ENCODE results near the gene EEA1. TPM values are rescaled to one million over a fixed set of nuclear protein-coding genes. Genes with fewer than 3 reads are reported as not detected.
"Not testable (repeated sequence)": the region's sequence is repeated elsewhere in the genome, so short reads cannot be mapped to it uniquely, and the experiment has no call there.

EEA1 gene
- 10 to 100 TPM; 12.1 to 23.8 TPM for total RNA-seq

DNA sequence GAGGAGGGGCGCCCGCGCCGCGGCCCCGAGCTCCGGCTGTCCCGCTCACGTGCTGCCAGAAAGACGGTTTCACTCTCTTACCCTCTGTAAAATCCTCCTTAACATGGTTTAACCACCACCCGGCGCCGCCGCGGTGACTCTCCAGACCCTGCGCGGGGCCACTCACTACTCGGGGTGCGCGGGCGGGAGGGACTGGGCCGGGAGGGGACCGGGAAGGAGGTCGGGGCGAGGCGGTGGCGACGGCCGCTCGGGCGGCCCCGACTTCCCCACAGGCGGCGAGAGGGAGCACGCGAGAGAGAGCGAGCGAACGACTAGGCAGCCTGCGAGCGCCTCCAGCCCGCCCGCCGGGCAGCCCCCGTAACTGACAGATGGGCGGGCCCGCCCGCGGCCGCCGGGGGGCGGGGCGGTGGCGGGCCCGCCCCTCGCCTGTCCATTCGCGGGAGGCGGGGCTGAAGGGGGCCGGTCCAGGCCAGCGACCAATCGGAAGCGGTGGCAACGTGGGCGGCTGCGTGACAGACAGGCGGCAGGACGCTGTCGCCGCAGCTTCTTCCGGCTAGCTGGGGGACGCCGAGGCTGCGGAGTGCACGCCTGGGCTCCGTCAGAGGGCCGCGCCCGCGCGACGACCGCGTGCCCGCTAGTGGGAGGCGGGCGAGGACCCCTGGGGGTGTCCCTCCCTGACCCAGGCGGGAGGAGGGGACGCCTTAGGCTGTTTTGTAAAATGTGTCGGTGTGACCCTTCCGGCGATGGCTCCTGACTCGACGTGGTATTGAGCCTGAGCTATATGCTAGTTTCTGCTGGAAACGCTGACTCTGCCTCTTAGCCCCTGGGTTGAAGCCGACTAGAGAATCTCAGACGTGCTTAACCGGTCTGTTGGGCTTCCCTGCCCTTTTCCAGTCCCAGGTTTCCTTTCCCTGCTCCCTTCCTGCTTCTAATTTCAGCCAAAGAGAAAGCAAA, at the start of gene EEA1:
EEA1 (minus strand) TSS at position 334 of the 954 bp plus-strand sequence; CDS start at position 105, 229 bp downstream.
- Mint-ChIP-seq H3K27ac (peak within 1 kb of the TSS; percentile 73 to 89), H3K36me3 (no peaks in the 10 kb centered on the region), H3K4me1 (ENCODE audit: low read depth in 2 of 2) (peaks cover 20 to 27% of the 10 kb centered on the region in 2 donors), H3K4me3 (peak within 1 kb of the TSS; percentile 91), H3K9me3 (no peaks in the 10 kb centered on the region), H3K27me3 (no peaks in the 10 kb centered on the region)
- ATAC-seq (peak; percentile 94 to 95), DNase-seq (ENCODE audit: low spot score) (peak; percentile 98)

DNA sequence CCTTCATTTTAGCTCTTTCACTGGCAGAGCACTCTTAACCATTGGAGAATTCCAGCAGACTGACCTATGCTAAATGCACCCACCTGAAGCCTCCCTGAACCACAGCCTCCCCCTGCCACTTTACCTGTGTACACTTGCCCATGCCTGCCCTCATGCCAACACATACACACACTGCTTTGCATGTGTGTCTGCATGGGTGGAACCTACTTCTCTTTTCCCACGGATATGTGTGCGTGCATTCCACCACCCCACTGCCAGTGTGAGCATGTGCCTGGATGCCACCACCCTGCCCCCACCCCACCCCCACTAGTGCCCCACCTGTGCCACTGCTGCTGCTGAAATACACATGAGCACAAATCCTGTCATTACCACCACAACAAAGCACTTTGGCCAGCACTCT, 49.5 kb upstream of the EEA1 start:
- peaks cover 10% of the 10 kb centered on the region for H3K36me3 Mint-ChIP-seq
- ATAC-seq = no peak
- no peaks in the 10 kb centered on the region for H3K4me1 Mint-ChIP-seq (ENCODE audit: low read depth in 2 of 2)
- no peak overlapping the region for H3K4me3 Mint-ChIP-seq
- peaks cover 11 to 29% of the 10 kb centered on the region in 2 donors for H3K27me3 Mint-ChIP-seq
- DNase-seq (ENCODE audit: low spot score) = no peak
- H3K27ac Mint-ChIP-seq = no peak overlapping the region
- H3K9me3 Mint-ChIP-seq = peaks cover 3% of the 10 kb centered on the region

DNA sequence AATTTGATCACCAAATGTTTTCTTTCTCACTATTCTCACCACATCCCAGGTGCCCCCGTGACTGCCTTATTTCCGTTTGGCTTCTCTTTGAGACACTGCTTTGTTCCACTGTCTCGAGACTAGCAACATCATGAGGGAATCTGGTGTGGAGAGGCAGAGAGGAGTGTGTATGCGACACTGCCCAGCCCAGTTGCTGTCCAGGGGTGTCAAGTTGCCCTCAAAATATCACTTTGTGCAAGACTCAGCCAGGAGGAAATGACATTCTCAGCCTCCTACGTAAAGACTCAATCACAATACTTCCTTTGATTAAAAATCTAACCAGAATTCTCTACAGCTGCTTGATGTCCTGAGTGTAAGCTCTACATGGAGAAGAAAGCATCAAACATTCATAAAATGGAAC, 48.2 kb upstream of the EEA1 start:
- Mint-ChIP-seq H3K4me1 (ENCODE audit: low read depth in 2 of 2) (no peaks in the 10 kb centered on the region), H3K27ac (no peak overlapping the region), H3K9me3 (peaks cover 3% of the 10 kb centered on the region), H3K4me3 (no peak overlapping the region), H3K36me3 (peaks cover 10% of the 10 kb centered on the region), H3K27me3 (peaks cover 8 to 28% of the 10 kb centered on the region in 2 donors)
- no peak for ATAC-seq
- no peak for DNase-seq (ENCODE audit: low spot score)

DNA sequence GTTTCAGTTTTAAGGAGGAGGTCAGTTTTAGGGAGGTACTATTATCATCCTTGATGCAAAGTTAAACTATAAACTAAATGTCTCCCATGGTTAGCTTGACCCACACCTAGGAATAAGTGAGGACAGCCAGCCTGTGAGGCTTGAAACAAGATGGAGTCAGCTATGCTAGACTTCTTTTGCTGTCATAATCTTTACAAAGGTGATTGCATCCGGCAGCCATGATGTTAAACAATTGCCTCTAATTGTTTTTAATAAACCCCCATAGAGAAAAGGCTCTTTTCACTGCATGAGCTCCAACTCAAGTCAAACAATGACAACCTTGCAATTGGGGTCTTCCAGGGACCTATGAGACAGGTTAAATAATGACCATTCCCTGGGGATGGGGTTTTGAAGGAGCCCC, 45.7 kb upstream of the EEA1 start:
- H3K27ac Mint-ChIP-seq = no peak overlapping the region
- no peak overlapping the region for H3K4me3 Mint-ChIP-seq

DNA sequence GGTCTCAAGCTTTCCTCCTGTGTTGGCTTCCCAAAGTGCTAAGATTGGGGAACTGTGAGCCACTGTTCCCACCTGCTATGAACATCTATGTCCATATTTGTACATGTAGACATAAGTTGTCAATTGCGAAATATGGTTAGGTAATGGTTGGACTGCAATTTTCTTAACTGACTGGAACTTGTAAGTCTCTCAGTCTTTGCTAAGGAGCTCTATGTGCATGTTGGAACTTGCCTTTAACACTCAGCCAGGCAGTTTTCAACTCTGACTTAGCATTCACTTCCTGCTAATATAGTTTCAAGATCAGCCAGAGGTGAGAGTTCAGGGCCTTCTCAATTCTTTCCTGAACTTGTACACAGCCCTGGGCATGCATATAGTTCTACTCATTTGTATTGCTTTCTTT, 44.5 kb upstream of the EEA1 start:
- Mint-ChIP-seq H3K27ac (no peak overlapping the region), H3K36me3 (no peaks in the 10 kb centered on the region), H3K4me1 (ENCODE audit: low read depth in 2 of 2) (no peaks in the 10 kb centered on the region), H3K27me3 (peaks cover 2 to 15% of the 10 kb centered on the region in 2 donors), H3K9me3 (no peaks in the 10 kb centered on the region), H3K4me3 (no peak overlapping the region)
- DNase-seq (ENCODE audit: low spot score) (no peak), ATAC-seq (peak; percentile 65 to 67)

More for the DNA sequence above, 45.7 kb upstream of the EEA1 start:
- ATAC-seq = no peak
- Mint-ChIP-seq H3K9me3 (no peaks in the 10 kb centered on the region), H3K36me3 (no peaks in the 10 kb centered on the region), H3K27me3 (peaks cover 2 to 15% of the 10 kb centered on the region in 2 donors), H3K4me1 (ENCODE audit: low read depth in 2 of 2) (no peaks in the 10 kb centered on the region)
- DNase-seq (ENCODE audit: low spot score) = no peak

DNA sequence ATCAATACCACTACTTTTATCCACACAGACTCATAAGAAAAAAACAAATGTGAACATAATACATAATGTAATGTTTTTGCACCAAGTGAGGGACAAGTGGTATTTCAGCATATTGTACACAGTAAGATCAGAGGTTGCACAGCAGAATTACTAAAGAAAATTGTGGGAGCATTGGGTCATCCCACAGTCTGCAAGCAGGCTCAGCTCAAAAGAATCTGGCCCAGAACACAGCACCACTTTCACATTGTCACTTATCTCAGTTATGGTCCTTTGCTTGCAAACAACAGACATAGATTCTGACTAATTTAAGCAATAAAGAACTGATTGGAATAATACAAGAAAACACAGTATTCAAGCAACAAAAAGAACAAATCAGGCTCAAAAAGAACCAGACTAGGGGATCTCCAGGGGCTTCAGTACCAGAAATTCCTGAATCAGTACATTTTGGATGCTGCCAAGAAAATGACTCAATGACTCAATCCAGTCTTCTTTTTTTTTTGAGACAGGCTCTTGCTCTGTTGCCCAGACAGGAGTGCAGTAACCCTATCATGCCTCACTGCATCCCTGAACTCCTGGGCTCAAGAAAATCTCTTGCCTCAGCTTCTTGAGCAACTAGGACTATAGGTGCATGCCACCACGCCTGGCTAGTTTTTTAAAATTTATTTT, 42.9 kb upstream of the EEA1 start:
- Mint-ChIP-seq H3K27ac (no peak overlapping the region), H3K27me3 (peaks cover 4 to 9% of the 10 kb centered on the region in 2 donors), H3K4me1 (ENCODE audit: low read depth in 2 of 2) (no peaks in the 10 kb centered on the region), H3K36me3 (no peaks in the 10 kb centered on the region), H3K9me3 (no peaks in the 10 kb centered on the region), H3K4me3 (no peak overlapping the region)
- DNase-seq (ENCODE audit: low spot score) (no peak), ATAC-seq (no peak)

DNA sequence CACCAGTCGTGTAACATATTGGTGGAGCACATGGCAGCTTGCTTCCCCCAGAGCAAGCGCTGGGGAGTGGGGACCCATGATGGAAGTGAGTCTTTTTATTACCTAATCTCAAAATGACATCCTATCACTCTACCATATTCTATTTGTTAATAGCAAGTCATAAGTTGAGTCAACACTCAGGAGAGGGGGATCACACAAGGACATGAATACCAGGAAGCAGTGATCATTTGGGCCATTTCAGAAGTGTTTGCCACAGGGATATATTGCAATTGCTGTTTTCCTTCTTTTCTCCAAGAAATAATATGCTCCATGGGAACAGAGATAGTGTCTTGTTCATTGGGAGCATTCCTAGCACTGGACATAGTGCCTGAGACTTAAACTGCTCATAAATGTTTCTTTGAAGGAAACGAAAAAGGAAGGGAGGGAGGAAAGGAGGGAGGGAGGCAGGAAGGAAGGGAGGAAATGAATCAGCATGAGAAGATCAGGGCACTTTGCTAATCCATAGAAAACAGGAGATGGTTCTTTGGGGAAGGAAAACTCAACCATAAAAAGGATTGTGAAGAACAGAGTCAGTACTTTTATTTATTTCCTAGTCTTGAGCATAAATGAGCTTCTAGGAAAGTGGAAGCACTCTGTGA, 39.2 kb upstream of the EEA1 start:
- no peaks in the 10 kb centered on the region for H3K36me3 Mint-ChIP-seq
- H3K4me3 Mint-ChIP-seq = no peak overlapping the region
- DNase-seq (ENCODE audit: low spot score) (no peak), ATAC-seq (no peak)
- no peaks in the 10 kb centered on the region for H3K9me3 Mint-ChIP-seq
- H3K4me1 Mint-ChIP-seq (ENCODE audit: low read depth in 2 of 2) = no peaks in the 10 kb centered on the region
- no peak overlapping the region for H3K27ac Mint-ChIP-seq
- H3K27me3 Mint-ChIP-seq = peaks cover 0 to 6% of the 10 kb centered on the region in 2 donors

DNA sequence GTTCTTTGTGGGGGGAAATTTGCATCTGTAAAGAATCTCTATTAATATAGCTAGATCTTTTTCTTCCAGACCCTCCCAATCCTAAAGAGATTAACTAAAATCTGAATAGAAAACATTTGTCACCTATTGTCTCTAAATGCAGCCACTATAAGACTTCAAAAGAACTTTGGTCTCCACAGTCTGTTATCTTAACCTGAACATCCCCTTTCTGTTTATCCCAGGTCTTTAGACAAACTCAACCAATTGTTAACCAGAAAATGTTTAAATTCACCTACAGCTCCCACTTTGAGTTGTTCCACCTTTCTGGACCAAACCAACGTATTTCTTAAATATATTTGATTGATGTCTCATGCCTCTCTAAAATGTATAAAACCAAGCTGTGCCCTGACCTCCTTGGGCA, 35.3 kb upstream of the EEA1 start:
- H3K4me1 Mint-ChIP-seq (ENCODE audit: low read depth in 2 of 2); H3K27ac Mint-ChIP-seq; H3K27me3 Mint-ChIP-seq; DNase-seq (ENCODE audit: low spot score); H3K36me3 Mint-ChIP-seq; H3K4me3 Mint-ChIP-seq; ATAC-seq; H3K9me3 Mint-ChIP-seq: not testable (repeated sequence)

DNA sequence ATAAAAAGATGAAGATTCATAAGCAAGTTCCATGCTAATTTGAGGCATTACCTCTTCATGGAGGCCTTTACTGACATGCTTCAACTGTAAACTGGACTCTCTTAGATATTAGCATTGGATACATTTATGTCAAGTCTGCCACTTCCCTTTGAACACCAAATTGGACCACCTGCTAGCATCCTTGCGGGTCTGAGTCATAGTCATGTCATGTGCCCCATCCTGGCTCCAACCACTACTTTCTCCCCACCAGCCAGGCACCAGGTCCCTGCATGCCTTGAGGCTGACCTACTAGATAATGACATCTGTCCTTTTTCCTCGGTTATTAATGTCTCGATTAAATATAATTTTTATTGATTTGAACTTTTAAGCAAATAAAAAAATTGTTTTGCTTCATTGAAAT, 32.9 kb upstream of the EEA1 start:
- DNase-seq (ENCODE audit: low spot score) (no peak), ATAC-seq (no peak)
- no peak overlapping the region for H3K4me3 Mint-ChIP-seq
- H3K4me1 Mint-ChIP-seq (ENCODE audit: low read depth in 2 of 2) = no peaks in the 10 kb centered on the region
- peaks cover 0 to 3% of the 10 kb centered on the region in 2 donors for H3K27me3 Mint-ChIP-seq
- no peaks in the 10 kb centered on the region for H3K36me3 Mint-ChIP-seq
- no peak overlapping the region for H3K27ac Mint-ChIP-seq
- no peaks in the 10 kb centered on the region for H3K9me3 Mint-ChIP-seq

DNA sequence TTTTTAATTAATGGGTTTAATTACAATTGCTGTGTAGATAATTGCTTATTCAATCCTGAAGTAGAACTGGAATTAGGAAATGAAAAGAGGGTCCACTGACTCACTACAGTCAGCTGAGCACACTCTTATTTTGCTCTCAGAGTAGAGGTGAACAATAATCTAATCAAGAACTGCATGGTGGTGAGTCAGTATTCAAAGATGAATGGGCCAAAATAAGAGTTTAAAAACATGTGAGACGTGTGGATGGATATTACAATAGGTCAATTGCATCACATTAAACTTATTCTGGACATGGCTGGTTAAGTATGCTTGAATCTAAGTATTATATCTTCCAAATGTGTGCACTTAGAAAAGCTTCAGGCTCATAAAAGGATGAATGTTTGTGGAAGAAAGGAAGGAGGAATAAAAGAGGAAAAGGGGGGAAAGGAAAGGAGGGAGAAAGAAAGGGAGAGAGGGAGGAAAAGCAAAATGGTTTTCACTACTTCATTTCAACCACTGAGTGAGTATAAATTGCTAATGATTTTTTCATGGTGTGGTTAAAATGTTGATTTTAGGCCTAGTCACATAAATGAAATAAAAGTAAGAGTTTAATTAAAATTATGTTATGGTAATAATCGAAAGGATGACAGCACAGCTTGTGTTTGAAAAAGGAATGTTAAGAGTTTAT, 27.0 kb upstream of the EEA1 start:
- no peak overlapping the region for H3K4me3 Mint-ChIP-seq
- no peaks in the 10 kb centered on the region for H3K4me1 Mint-ChIP-seq (ENCODE audit: low read depth in 2 of 2)
- H3K27me3 Mint-ChIP-seq = no peaks in the 10 kb centered on the region
- ATAC-seq (no peak), DNase-seq (ENCODE audit: low spot score) (no peak)
- no peak overlapping the region for H3K27ac Mint-ChIP-seq
- no peaks in the 10 kb centered on the region for H3K9me3 Mint-ChIP-seq
- no peaks in the 10 kb centered on the region for H3K36me3 Mint-ChIP-seq

DNA sequence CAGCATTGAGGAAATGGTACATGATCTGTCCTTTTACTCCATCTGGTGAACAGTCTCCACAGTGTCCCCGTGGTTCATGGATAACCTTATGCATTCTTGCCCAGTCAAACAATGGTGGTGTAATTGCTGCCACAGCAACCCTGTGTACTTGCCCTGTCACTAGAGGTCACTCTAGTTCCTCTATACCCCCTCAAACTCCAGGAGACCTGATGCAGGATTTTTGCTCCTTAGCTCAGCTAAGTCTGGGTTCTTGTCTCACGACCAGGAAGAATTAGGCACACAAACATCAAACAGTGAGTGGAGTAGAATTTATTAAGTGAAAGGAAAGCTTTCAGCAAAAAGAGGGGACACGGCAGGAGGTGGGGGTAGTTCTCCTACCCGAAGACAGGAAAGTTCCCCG, 24.7 kb upstream of the EEA1 start:
- Mint-ChIP-seq H3K9me3 (no peaks in the 10 kb centered on the region), H3K36me3 (no peaks in the 10 kb centered on the region), H3K27me3 (peaks cover 0 to 2% of the 10 kb centered on the region in 2 donors), H3K4me3 (no peak overlapping the region), H3K4me1 (ENCODE audit: low read depth in 2 of 2) (no peaks in the 10 kb centered on the region), H3K27ac (no peak overlapping the region)
- ATAC-seq (no peak), DNase-seq (ENCODE audit: low spot score) (no peak)

DNA sequence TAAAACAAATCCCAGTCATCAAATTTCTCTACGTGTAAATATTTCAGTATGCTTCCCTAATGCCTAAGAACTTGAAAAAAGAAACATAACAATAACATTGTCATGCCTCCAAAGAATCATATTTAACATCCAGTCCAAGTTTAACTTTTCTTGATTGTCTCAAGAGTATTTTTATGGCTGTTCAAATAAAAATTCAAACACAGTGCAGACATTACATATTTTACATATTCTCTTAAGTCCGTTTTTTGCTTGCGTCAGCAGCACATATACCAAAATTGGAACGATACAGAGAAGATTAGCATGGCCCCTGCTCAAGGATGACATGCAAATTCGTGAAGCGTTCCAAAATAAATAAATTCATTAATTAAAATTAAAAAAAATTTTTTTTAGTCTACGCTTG, 23.3 kb upstream of the EEA1 start:
- no peaks in the 10 kb centered on the region for H3K36me3 Mint-ChIP-seq
- H3K4me3 Mint-ChIP-seq = no peak overlapping the region
- no peak for DNase-seq (ENCODE audit: low spot score)
- ATAC-seq = no peak
- no peak overlapping the region for H3K27ac Mint-ChIP-seq
- no peaks in the 10 kb centered on the region for H3K4me1 Mint-ChIP-seq (ENCODE audit: low read depth in 2 of 2)
- peaks cover 0 to 2% of the 10 kb centered on the region in 2 donors for H3K27me3 Mint-ChIP-seq
- no peaks in the 10 kb centered on the region for H3K9me3 Mint-ChIP-seq

DNA sequence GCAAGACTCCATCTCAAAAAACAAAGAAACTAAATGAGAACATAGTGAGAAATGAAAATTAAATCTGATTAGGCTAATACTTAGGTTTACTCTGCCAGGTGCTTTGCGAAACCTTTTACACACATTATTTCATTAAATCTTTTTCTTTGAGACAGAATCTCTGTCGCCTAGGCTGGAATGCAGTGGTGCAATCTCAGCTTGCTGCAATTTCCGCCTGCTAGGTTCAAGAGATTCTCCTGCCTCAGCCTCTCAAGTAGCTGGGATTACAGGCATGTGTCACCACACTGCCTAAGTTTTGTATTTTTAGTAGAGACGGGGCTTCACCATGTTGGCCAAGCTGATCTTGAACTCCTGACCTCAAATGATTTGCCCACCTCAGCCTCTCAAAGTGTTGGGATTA, 21.9 kb upstream of the EEA1 start:
- Mint-ChIP-seq H3K4me3 (no peak overlapping the region), H3K9me3 (no peaks in the 10 kb centered on the region), H3K27me3 (peaks cover 0 to 2% of the 10 kb centered on the region in 2 donors), H3K4me1 (ENCODE audit: low read depth in 2 of 2) (no peaks in the 10 kb centered on the region), H3K36me3 (no peaks in the 10 kb centered on the region), H3K27ac (no peak overlapping the region)
- DNase-seq (ENCODE audit: low spot score) (no peak), ATAC-seq (no peak)

All from natural killer cell treated with Interleukin-12 subunit alpha and Interleukin-12 subunit beta and Interleukin-15 and Interleukin-18, amount 100 ng/mL, for 72 hours (primary cell).